ACC112 (cell line): ENCODE data around the gene CARNS1.

Experiments
- H2AFZ ChIP-seq: fragments of 200-600 bp; sonication (generic); one replicate; pipeline ENCODE4 v1.6.0; 2017; ENCODE audit warnings: antibody characterized with exemption, low read length; ENCODE audit not compliant: unreplicated experiment
- H3K27ac ChIP-seq: fragments of 200-600 bp; sonication (generic); 2 replicates; pipeline ENCODE4 v1.5.1; 2014; ENCODE audit warnings: low read depth, mild to moderate bottlenecking, antibody characterized with exemption, low read length, moderate library complexity
- H3K27me3 ChIP-seq: fragments of 200-600 bp; sonication (generic); 2 replicates; pipeline ENCODE4 v1.6.1; 2014; ENCODE audit warnings: mild to moderate bottlenecking, antibody characterized with exemption, low read length, moderate library complexity, mixed read lengths; ENCODE audit not compliant: insufficient read depth
- H3K36me3 ChIP-seq: fragments of 200-600 bp; sonication (generic); 2 replicates; pipeline ENCODE4 v1.6.1; 2016; ENCODE audit warnings: mild to moderate bottlenecking, antibody characterized with exemption, low read length, moderate library complexity, mixed read lengths; ENCODE audit not compliant: insufficient read depth
- H3K4me1 ChIP-seq: fragments of 200-600 bp; sonication (generic); one replicate; pipeline ENCODE4 v1.6.1; 2016; ENCODE audit warnings: low read length, mixed read lengths; ENCODE audit not compliant: insufficient read depth, unreplicated experiment, control insufficient read depth
- H3K4me3 ChIP-seq: fragments of 200-600 bp; sonication (generic); 2 replicates; pipeline ENCODE4 v1.5.1; 2014; ENCODE audit warnings: mild to moderate bottlenecking, low read depth, low read length
- H3K79me2 ChIP-seq: fragments of 200-600 bp; sonication (generic); one replicate; pipeline ENCODE4 v1.6.0; 2016; ENCODE audit warnings: low read length; ENCODE audit not compliant: control insufficient read depth, unreplicated experiment, insufficient read depth

Gene CARNS1

GRCh38 chr11:67371189-67371910 lies 44.1 kb upstream of the CARNS1 start:
- Histone ChIP-seq H3K4me1 (peaks cover 73% of the 10 kb centered on the region), H3K4me3 (peak overlapping the region; percentile 95), H2AFZ (no peak overlapping the region), H3K27me3 (no peaks in the 10 kb centered on the region), H3K27ac (peak overlapping the region; percentile 58; the same call in 1 of the 2 replicates), H3K79me2 (peaks cover 66% of the 10 kb centered on the region), H3K36me3 (no peaks in the 10 kb centered on the region)

- H3K4me3 ChIP-seq = peak overlapping the region; percentile 95
- no peaks in the 10 kb centered on the region for H3K36me3 ChIP-seq
- no peak overlapping the region for H2AFZ ChIP-seq
- no peaks in the 10 kb centered on the region for H3K27me3 ChIP-seq
- peaks cover 69% of the 10 kb centered on the region for H3K4me1 ChIP-seq
- H3K27ac ChIP-seq = peak overlapping the region; percentile 58
- peaks cover 60% of the 10 kb centered on the region for H3K79me2 ChIP-seq
These were observed 43.6 kb upstream of the CARNS1 start for GRCh38 chr11:67371911-67372320.

GRCh38 chr11:67372321-67372992 lies 43.0 kb upstream of the CARNS1 start:
- H3K36me3 ChIP-seq = no peaks in the 10 kb centered on the region
- no peak overlapping the region for H2AFZ ChIP-seq
- H3K27ac ChIP-seq = peak overlapping the region; percentile 99
- H3K27me3 ChIP-seq = no peaks in the 10 kb centered on the region
- H3K4me1 ChIP-seq = peaks cover 68% of the 10 kb centered on the region
- H3K79me2 ChIP-seq = peaks cover 55% of the 10 kb centered on the region
- peak overlapping the region; percentile 95 for H3K4me3 ChIP-seq

- H3K79me2 ChIP-seq = peaks cover 49% of the 10 kb centered on the region
- H3K36me3 ChIP-seq = no peaks in the 10 kb centered on the region
- H3K27ac ChIP-seq = peak within 1 kb of the TSS; percentile 99
- H3K27me3 ChIP-seq = no peaks in the 10 kb centered on the region
- H2AFZ ChIP-seq = no peak within 1 kb of the TSS
- H3K4me1 ChIP-seq = peaks cover 65% of the 10 kb centered on the region
- H3K4me3 ChIP-seq = peak within 1 kb of the TSS; percentile 95
These were observed 42.4 kb upstream of the CARNS1 start, which contains the start of gene CLCF1 for GRCh38 chr11:67372993-67373647. Gene CLCF1, minus strand, starts transcription at chr11:67373598. Its CDS starts 59 bp downstream, at chr11:67373539.

GRCh38 chr11:67373648-67374570 lies 41.6 kb upstream of the CARNS1 start:
- Histone ChIP-seq H3K27me3 (no peaks in the 10 kb centered on the region), H3K27ac (peak overlapping the region; percentile 99), H3K79me2 (peaks cover 43% of the 10 kb centered on the region)

GRCh38 chr11:67374571-67375281 lies 40.8 kb upstream of the CARNS1 start:
- Histone ChIP-seq H3K27me3 (no peaks in the 10 kb centered on the region), H3K4me3 (peak overlapping the region; percentile 95), H3K36me3 (no peaks in the 10 kb centered on the region), H3K27ac (peak overlapping the region; percentile 99), H2AFZ (no peak overlapping the region), H3K79me2 (peaks cover 35% of the 10 kb centered on the region), H3K4me1 (peaks cover 64% of the 10 kb centered on the region)

More at GRCh38 chr11:67373648-67374570, 41.6 kb upstream of the CARNS1 start:
- Histone ChIP-seq H3K36me3 (no peaks in the 10 kb centered on the region), H2AFZ (no peak overlapping the region), H3K4me3 (peak overlapping the region; percentile 95), H3K4me1 (peaks cover 64% of the 10 kb centered on the region)

GRCh38 chr11:67375320-67376055 lies 40.0 kb upstream of the CARNS1 start:
- H3K27me3 ChIP-seq = no peaks in the 10 kb centered on the region
- H3K79me2 ChIP-seq = peaks cover 28% of the 10 kb centered on the region
- no peaks in the 10 kb centered on the region for H3K36me3 ChIP-seq
- peak overlapping the region; percentile 99 for H3K27ac ChIP-seq
- H3K4me1 ChIP-seq = peaks cover 58% of the 10 kb centered on the region
- no peak overlapping the region for H3K4me3 ChIP-seq
- no peak overlapping the region for H2AFZ ChIP-seq

GRCh38 chr11:67376063-67376820 lies 39.2 kb upstream of the CARNS1 start:
- Histone ChIP-seq H3K4me3 (no peak overlapping the region), H3K36me3 (no peaks in the 10 kb centered on the region), H3K4me1 (peaks cover 55% of the 10 kb centered on the region), H2AFZ (no peak overlapping the region), H3K27ac (no peak overlapping the region), H3K27me3 (no peaks in the 10 kb centered on the region), H3K79me2 (peaks cover 20% of the 10 kb centered on the region)
